Body of pancreas (tissue), 2 donors: ENCODE data around the gene HNRNPA0. TPM values are rescaled to one million over a fixed set of nuclear protein-coding genes. Genes with fewer than 3 reads are reported as not detected.

ENCODE experiments used
- total RNA-seq, 2 donors: library from RNA; depleted of rRNA; stranded (reverse); fragments of >200 nt; gene quantifications; one replicate each; pipeline ENCODE4 v1.1.0, GENCODE V29; 2016

HNRNPA0 gene
- total RNA-seq, 2 donors from 2014 or later = 7.3 TPM

Other genes starting within 250 kb of the HNRNPA0 start
- gene KLHL3, start 18.3 kb downstream of the HNRNPA0 start, total RNA-seq = 1 to 10 TPM; 3.3 to 5.7 TPM
- gene MYOT, start 113.5 kb upstream of the HNRNPA0 start, total RNA-seq = 1 to 10 TPM in 1 of 2 donors, under 1 TPM in 1; 0.33 to 1.0 TPM
- not detected for gene PKD2L2, start 135.1 kb upstream of the HNRNPA0 start, total RNA-seq